ENCODE results near the gene KCNH2. TPM values are rescaled to one million over a fixed set of nuclear protein-coding genes. Genes with fewer than 3 reads are reported as not detected.

Gene KCNH2
- total RNA-seq, 1 experiment from 2014 or later, result 16.2 TPM

- no peak overlapping the region for H3K27ac Mint-ChIP-seq
- CTCF ChIA-PET, result interaction anchor here (0.9 to 5.2 kb wide), 10 partner anchors 9 to 94 kb away, joined by 3 to 50 read pairs (median 8); no protein-coding TSS in a partner anchor
- no peak for TF ChIP-seq CREB1 (CRISPR knock-in tag; IDR thresholded peaks at IDR 0.05)
- no peak for TF ChIP-seq FOXK1 (CRISPR knock-in tag; IDR thresholded peaks at IDR 0.05)
- no peak for TF ChIP-seq ZNF138 (CRISPR knock-in tag; conservative IDR thresholded peaks at IDR 0.05)
- TF ChIP-seq, protein P1, sequence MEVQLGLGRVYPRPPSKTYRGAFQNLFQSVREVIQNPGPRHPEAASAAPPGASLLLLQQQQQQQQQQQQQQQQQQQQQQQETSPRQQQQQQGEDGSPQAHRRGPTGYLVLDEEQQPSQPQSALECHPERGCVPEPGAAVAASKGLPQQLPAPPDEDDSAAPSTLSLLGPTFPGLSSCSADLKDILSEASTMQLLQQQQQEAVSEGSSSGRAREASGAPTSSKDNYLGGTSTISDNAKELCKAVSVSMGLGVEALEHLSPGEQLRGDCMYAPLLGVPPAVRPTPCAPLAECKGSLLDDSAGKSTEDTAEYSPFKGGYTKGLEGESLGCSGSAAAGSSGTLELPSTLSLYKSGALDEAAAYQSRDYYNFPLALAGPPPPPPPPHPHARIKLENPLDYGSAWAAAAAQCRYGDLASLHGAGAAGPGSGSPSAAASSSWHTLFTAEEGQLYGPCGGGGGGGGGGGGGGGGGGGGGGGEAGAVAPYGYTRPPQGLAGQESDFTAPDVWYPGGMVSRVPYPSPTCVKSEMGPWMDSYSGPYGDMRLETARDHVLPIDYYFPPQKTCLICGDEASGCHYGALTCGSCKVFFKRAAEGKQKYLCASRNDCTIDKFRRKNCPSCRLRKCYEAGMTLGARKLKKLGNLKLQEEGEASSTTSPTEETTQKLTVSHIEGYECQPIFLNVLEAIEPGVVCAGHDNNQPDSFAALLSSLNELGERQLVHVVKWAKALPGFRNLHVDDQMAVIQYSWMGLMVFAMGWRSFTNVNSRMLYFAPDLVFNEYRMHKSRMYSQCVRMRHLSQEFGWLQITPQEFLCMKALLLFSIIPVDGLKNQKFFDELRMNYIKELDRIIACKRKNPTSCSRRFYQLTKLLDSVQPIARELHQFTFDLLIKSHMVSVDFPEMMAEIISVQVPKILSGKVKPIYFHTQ (CRISPR knock-in tag; IDR thresholded peaks at IDR 0.05), result no peak
- TF ChIP-seq, protein P2, sequence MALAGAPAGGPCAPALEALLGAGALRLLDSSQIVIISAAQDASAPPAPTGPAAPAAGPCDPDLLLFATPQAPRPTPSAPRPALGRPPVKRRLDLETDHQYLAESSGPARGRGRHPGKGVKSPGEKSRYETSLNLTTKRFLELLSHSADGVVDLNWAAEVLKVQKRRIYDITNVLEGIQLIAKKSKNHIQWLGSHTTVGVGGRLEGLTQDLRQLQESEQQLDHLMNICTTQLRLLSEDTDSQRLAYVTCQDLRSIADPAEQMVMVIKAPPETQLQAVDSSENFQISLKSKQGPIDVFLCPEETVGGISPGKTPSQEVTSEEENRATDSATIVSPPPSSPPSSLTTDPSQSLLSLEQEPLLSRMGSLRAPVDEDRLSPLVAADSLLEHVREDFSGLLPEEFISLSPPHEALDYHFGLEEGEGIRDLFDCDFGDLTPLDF (CRISPR knock-in tag; IDR thresholded peaks at IDR 0.05), result no peak
- no peak for ATAC-seq
- peaks cover 3% of the 10 kb centered on the region for H3K27me3 Mint-ChIP-seq (ENCODE audit: low read depth)
- H3K4me3 Mint-ChIP-seq, result no peak overlapping the region
- no peaks in the 10 kb centered on the region for H3K9me3 Mint-ChIP-seq
- POLR2A ChIA-PET, result interaction anchor here (0.8 to 1.3 kb wide), 2 partner anchors 23 to 24 kb away, joined by 3 read pairs; no protein-coding TSS in a partner anchor
- peaks cover 38% of the 10 kb centered on the region for H3K4me1 Mint-ChIP-seq
- no peaks in the 10 kb centered on the region for H3K36me3 Mint-ChIP-seq
- no peak for DNase-seq (ENCODE audit: low spot score)
Measured at GRCh38 chr7:150970424-150970823, 7.7 kb downstream of the KCNH2 start.

DNA sequence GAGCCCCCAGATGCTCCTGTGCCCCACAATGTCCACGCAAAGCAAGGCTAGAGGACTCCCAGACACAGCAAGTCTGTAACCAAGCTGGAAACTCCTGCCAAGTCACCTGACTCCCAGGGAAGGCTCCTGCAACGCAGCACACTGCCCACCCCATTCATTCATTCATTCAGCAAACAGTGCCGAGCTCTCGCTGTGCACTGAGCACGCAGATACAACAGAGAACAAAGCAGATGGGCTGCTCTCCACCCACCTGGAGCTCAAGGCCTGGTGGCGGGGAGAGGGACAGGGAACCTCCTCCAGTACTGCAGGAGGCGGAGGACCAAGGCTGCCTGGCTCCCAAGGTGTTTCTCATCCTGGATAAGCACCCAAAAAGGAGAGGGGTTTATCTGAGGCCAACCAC lies 8.6 kb downstream of the KCNH2 start:
- no peak overlapping the region for H3K27ac Mint-ChIP-seq
- DNase-seq (ENCODE audit: low spot score), result no peak
- H3K4me1 Mint-ChIP-seq, result peaks cover 43% of the 10 kb centered on the region
- no peaks in the 10 kb centered on the region for H3K9me3 Mint-ChIP-seq
- H3K36me3 Mint-ChIP-seq, result no peaks in the 10 kb centered on the region
- CTCF ChIA-PET, result interaction anchor here (0.8 to 5.2 kb wide), 12 partner anchors 9 to 182 kb away, joined by 3 to 50 read pairs (median 6); no protein-coding TSS in a partner anchor
- no peak overlapping the region for H3K4me3 Mint-ChIP-seq
- ATAC-seq, result no peak
- no peak for TF ChIP-seq ZNF512 (CRISPR knock-in tag; IDR thresholded peaks at IDR 0.05; ENCODE audit: borderline replicate concordance)
- TF ChIP-seq ZNF423 (CRISPR knock-in tag; IDR thresholded peaks at IDR 0.05), result peak; percentile 34; the same call in 1 of the 2 replicates
- H3K27me3 Mint-ChIP-seq (ENCODE audit: low read depth), result no peaks in the 10 kb centered on the region; the same call in 1 of the 2 replicates
- POLR2A ChIA-PET, result interaction anchor here (0.6 to 1.3 kb wide), 2 partner anchors 20 to 24 kb away, joined by 3 read pairs; no protein-coding TSS in a partner anchor

- no peak overlapping the region for H3K27ac Mint-ChIP-seq
- POLR2A ChIA-PET, result interaction anchor here (0.6 to 1.3 kb wide), 2 partner anchors 20 to 24 kb away, joined by 3 to 5 read pairs; no protein-coding TSS in a partner anchor
- no peak for ATAC-seq
- TF ChIP-seq FOXK1 (CRISPR knock-in tag; IDR thresholded peaks at IDR 0.05) (no peak), JAZF1 (CRISPR knock-in tag; IDR thresholded peaks at IDR 0.05) (no peak), NFE2L1 (CRISPR knock-in tag; IDR thresholded peaks at IDR 0.05) (no peak), JUN (CRISPR knock-in tag; IDR thresholded peaks at IDR 0.05) (no peak), CBFB (CRISPR knock-in tag; IDR thresholded peaks at IDR 0.05; ENCODE audit: low read depth) (no peak), ZMAT4 (CRISPR knock-in tag; IDR thresholded peaks at IDR 0.05) (no peak), USF1 (CRISPR knock-in tag; IDR thresholded peaks at IDR 0.05) (no peak), ZSCAN18 (CRISPR knock-in tag; IDR thresholded peaks at IDR 0.05) (no peak)
- TF ChIP-seq, protein P3, sequence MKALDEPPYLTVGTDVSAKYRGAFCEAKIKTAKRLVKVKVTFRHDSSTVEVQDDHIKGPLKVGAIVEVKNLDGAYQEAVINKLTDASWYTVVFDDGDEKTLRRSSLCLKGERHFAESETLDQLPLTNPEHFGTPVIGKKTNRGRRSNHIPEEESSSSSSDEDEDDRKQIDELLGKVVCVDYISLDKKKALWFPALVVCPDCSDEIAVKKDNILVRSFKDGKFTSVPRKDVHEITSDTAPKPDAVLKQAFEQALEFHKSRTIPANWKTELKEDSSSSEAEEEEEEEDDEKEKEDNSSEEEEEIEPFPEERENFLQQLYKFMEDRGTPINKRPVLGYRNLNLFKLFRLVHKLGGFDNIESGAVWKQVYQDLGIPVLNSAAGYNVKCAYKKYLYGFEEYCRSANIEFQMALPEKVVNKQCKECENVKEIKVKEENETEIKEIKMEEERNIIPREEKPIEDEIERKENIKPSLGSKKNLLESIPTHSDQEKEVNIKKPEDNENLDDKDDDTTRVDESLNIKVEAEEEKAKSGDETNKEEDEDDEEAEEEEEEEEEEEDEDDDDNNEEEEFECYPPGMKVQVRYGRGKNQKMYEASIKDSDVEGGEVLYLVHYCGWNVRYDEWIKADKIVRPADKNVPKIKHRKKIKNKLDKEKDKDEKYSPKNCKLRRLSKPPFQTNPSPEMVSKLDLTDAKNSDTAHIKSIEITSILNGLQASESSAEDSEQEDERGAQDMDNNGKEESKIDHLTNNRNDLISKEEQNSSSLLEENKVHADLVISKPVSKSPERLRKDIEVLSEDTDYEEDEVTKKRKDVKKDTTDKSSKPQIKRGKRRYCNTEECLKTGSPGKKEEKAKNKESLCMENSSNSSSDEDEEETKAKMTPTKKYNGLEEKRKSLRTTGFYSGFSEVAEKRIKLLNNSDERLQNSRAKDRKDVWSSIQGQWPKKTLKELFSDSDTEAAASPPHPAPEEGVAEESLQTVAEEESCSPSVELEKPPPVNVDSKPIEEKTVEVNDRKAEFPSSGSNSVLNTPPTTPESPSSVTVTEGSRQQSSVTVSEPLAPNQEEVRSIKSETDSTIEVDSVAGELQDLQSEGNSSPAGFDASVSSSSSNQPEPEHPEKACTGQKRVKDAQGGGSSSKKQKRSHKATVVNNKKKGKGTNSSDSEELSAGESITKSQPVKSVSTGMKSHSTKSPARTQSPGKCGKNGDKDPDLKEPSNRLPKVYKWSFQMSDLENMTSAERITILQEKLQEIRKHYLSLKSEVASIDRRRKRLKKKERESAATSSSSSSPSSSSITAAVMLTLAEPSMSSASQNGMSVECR (CRISPR knock-in tag; IDR thresholded peaks at IDR 0.05; ENCODE audit: borderline replicate concordance), result no peak
- TF ChIP-seq, protein P4, sequence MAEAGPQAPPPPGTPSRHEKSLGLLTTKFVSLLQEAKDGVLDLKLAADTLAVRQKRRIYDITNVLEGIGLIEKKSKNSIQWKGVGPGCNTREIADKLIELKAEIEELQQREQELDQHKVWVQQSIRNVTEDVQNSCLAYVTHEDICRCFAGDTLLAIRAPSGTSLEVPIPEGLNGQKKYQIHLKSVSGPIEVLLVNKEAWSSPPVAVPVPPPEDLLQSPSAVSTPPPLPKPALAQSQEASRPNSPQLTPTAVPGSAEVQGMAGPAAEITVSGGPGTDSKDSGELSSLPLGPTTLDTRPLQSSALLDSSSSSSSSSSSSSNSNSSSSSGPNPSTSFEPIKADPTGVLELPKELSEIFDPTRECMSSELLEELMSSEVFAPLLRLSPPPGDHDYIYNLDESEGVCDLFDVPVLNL (CRISPR knock-in tag; IDR thresholded peaks at IDR 0.05; ENCODE audit: borderline replicate concordance, low read depth), result no peak
Measured at GRCh38 chr7:150968734-150969372, 9.3 kb downstream of the KCNH2 start.

More at GRCh38 chr7:150968734-150969372, 9.3 kb downstream of the KCNH2 start:
- Mint-ChIP-seq H3K4me3 (no peak overlapping the region), H3K27me3 (ENCODE audit: low read depth) (no peaks in the 10 kb centered on the region), H3K9me3 (no peaks in the 10 kb centered on the region), H3K4me1 (peaks cover 40% of the 10 kb centered on the region), H3K36me3 (no peaks in the 10 kb centered on the region)
- no peak for DNase-seq (ENCODE audit: low spot score)
- CTCF ChIA-PET, result interaction anchor here (0.8 to 5.2 kb wide), 10 partner anchors 8 to 181 kb away, joined by 3 to 50 read pairs (median 6); no protein-coding TSS in a partner anchor

All from WTC11 (cell line).